Choroid plexus epithelial cell (primary cell): ENCODE measurements around the gene IL1R2.

Experiments used
- DNase-seq: peaks from one replicate; pipeline ENCODE4 v3.0.0-alpha.2; 2010; ENCODE audit warnings: low read depth
- H3K4me3 ChIP-seq: 2 replicates; pipeline ENCODE4 v1.5.1; 2011; ENCODE audit warnings: low read depth, mild to moderate bottlenecking, control low read depth, low read length, moderate library complexity
- CTCF ChIP-seq: conservative IDR thresholded peaks from 2 replicates; pipeline ENCODE4 v1.5.1; 2011; ENCODE audit warnings: low read depth, mild to moderate bottlenecking, control low read depth, inconsistent platforms, low read length, moderate library complexity

The IL1R2 gene

GRCh38 chr2:102050854-102051391, 59.2 kb downstream of the IL1R2 start:
- peak; percentile 92 for DNase-seq
- no peak for TF ChIP-seq CTCF
- H3K4me3 ChIP-seq = no peak overlapping the region

GRCh38 chr2:102051692-102052277, 60.0 kb downstream of the IL1R2 start:
- DNase-seq = no peak
- TF ChIP-seq CTCF = no peak
- H3K4me3 ChIP-seq = no peak overlapping the region

- DNase-seq = no peak
- no peak overlapping the region for H3K4me3 ChIP-seq
- no peak for TF ChIP-seq CTCF
Observed at GRCh38 chr2:102052365-102052764, 60.6 kb downstream of the IL1R2 start.

- H3K4me3 ChIP-seq = no peak overlapping the region
- no peak for TF ChIP-seq CTCF
- no peak for DNase-seq
Observed at GRCh38 chr2:102053096-102053495, 61.3 kb downstream of the IL1R2 start.

GRCh38 chr2:102055346-102055990, 63.7 kb downstream of the IL1R2 start:
- TF ChIP-seq CTCF = no peak
- peak; percentile 59 for DNase-seq
- no peak overlapping the region for H3K4me3 ChIP-seq

- TF ChIP-seq CTCF = no peak
- DNase-seq = no peak
Observed at GRCh38 chr2:102056079-102056581, 64.4 kb downstream of the IL1R2 start.

More at GRCh38 chr2:102056079-102056581, 64.4 kb downstream of the IL1R2 start:
- no peak overlapping the region for H3K4me3 ChIP-seq
